CD4-positive, alpha-beta T cell treated with Interleukin-15 for 1 hour (primary cell): ENCODE results near the gene TMEM201.
"Not testable (repeated sequence)": the region's sequence is repeated elsewhere in the genome, so short reads cannot be mapped to it uniquely, and the experiment has no call there.

ENCODE experiments used
- DNase-seq: peaks from one replicate; pipeline ENCODE4 v3.0.0-alpha.2; 2020

TMEM201 gene

DNA sequence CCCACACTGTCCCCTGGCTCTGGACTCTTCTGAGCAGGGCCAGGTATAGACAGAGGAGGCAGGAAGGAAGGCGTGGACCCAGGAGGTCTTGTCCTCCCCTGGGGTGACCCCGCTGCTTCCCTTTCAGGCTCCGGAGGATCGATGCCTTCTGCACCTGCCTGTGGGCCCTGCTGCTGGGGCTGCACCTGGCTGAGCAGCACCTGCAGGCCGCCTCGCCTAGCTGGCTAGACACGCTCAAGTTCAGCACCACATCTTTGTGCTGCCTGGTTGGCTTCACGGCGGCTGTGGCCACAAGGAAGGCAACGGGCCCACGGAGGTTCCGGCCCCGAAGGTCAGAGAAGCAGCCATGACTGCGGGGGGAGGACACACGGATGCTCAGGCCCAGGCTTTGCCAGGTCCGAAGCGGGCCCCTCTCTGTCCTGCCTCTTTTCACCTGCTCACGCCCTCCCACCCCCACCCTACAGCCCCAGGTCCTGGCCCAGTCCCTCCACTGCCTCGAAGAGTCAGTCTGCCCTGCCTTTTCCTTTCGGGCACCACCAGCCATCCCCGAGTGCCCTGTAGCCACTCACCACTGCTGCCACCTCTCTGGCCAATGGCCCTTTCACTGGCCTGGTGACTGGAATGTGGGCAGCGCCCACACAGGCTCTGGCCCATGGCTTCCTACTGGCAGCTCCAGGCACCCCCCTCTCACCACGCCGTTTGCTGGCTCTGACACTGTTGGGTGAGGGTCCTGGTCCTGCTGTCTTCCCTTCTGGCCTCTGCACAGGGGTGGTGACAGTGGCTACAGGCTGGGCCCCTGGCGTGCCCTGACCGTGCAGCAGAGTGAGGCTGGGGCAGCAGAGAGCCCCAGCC, 13.5 kb downstream of the TMEM201 start:
- no peak for DNase-seq

DNA sequence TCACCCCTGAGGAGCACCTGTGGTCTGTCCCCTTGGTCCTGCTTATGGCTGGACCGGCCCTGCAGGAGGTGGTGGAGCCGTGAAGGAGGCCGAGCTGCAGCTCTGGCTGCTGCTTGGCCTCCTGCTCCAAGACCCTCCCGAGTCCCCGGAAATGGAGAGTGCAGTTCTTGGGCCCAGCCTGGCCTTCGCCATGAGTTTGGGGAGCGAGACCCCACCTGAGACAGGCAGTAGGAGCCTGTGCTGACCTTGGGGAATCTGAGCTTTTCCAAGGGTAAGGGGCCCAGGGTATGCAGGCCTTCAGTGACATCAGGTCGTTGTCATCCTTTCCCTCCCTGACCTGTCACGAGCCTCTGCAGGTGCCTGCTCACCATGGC, 14.1 kb downstream of the TMEM201 start:
- no peak for DNase-seq

- DNase-seq, result no peak
These were observed 14.6 kb downstream of the TMEM201 start for GRCh38 chr1:9603307-9603706.

DNA sequence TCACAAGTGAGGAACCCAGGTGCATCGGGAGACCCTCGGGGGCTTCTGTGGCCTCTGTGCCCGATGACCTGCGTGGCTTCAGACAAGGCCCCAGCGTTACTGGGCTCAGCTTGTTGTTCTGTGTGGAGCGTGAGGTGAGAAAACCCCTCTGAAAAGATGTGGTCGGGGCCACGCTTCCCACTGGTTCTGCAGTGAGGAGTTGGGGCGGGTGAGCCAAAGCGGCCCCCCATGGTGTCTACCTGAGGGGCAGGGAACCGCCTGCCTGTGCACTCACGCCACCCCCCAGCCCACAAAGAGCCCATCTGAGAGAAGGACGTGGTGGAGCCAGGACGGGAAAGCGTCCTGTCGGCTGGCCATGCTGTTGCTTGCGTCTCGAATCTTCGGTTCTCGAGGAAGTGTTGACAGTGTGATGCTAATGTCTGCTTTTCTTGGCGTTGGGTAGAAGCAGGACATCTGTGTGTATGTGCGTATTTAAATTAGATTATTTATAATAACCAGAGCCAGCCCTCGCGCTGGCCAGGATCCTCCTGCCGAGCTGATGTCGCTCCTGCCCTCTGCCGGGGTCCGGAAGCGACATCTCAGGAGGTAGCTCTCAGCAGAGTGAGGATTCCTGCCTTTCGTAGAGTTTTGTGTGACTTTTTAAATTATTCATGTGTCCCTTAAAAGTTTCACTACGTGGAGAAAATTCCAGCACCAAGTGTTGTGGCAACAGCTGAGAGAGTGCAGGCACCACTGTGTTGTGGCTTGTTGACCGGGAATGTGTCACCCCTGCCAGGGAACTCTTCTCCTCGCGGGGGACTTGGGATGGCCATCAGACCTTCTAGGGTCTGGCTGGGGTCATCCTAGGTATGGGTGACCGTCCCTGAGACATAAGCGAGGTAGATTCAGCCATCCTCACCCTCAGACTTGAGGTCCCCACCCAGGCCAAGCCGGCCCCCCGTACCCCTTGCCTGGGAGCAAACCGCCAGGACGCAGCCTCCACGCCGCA, 15.3 kb downstream of the TMEM201 start:
- DNase-seq, result no peak

DNA sequence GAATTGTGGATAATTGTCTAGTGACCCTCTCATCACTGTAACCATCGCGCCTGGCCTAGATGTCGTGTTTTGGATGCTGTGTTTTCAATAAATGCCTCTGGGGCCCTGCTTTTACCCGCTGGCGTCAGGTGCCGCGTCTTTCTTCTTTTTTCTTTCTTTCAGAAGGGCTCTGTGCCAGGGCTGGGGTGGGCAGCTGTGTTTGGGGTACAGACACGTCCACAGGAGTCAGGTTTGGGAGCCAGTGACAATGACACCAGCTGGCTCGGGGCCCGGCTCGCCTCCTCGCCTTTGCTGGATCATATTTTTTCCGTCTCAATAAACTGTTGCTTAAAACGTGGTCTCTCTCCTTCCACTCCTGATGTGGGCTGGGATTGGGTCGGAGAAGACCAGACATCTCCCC, 16.1 kb downstream of the TMEM201 start:
- no peak for DNase-seq

DNA sequence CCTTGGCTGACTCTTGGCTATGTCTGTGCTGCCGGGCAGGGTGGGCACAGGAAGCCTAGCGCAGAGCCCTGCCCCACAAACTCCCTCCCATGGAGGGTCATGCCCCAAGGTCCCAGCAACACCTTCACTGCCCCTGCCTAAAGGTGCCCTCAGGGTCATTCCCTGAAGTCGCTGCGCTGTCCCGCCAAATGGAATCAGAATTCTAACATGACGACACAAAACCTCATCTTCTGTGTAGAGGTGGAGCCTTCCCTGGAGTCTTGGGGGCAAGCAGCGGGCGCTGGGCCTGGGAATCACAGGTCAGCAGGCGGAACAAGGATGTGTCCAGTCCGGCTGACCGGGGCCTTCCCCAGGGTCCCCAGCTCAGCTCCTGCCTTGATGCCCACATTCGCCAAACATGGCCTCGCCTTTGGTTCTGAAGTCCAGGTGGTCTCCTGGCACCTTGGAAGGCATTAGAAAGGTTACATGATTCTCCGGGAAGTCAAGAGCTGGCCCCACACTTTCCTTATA, 17.3 kb downstream of the TMEM201 start:
- DNase-seq, result no peak

DNA sequence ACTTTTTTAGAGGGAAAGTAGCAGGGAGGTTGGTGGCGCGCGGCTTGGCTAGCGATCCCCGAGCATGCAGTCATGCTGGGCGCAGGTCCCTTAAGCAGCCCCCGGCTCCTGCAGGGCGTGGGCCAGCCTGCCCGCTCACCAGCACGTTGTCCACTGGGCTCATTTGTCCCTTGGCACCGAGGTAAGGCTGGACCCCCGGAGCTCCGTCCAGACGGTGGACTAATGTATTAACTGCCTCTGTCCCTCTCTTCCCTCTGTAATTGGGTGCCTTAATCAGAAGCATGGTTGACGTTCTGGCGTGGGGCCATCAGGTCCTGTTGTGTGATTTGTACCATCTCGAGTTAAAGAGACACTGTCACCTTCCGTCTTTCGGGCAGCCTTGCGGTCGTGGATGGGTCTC, 17.7 kb downstream of the TMEM201 start:
- DNase-seq, result no peak

GRCh38 chr1:9606948-9607347, 18.2 kb downstream of the TMEM201 start:
- DNase-seq, result no peak

DNA sequence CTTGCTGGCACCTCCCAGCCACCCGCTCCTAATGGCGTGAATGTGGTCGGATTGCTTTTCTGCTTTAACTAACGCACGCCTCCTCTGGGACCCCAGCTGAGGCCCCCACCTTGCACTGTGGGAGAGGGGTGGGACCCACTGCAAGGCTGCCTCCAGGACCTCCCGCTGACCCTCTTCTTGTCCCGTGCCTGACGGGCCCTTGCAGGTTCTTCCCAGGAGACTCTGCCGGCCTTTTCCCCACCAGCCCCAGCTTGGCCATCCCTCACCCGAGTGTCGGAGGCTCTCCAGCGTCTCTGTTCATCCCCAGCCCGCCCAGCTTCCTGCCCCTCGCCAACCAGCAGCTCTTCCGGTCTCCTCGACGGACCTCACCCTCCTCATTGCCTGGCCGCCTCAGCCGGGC, 18.6 kb downstream of the TMEM201 start:
- DNase-seq, result no peak

- DNase-seq, result no peak
These were observed 21.3 kb downstream of the TMEM201 start for GRCh38 chr1:9609998-9610397.

DNA sequence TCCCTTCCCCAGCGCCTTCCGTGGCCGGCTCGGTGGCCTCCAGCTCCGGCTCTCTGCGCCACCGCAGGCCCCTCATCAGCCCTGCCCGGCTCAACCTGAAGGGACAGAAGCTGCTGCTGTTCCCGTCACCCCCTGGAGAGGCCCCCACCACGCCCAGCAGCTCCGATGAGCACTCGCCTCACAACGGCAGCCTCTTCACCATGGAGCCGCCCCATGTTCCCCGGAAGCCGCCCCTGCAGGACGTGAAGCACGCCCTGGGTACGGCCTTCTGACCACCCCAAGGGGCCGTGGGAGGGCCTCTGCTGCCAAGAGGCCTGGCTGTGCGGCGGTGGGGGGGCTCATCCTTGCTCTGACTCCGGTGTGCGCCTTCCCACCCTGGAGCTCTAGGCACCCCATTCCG, 21.8 kb downstream of the TMEM201 start:
- no peak for DNase-seq

GRCh38 chr1:9611716-9612115, 23.0 kb downstream of the TMEM201 start:
- DNase-seq, result no peak

GRCh38 chr1:9612162-9612845, 23.6 kb downstream of the TMEM201 start:
- DNase-seq, result no peak

- no peak for DNase-seq
These were observed 24.3 kb downstream of the TMEM201 start for GRCh38 chr1:9612871-9613624.

GRCh38 chr1:9613625-9614299, 25.1 kb downstream of the TMEM201 start:
- no peak for DNase-seq

- peak; percentile 53 for DNase-seq
These were observed 26.8 kb downstream of the TMEM201 start for GRCh38 chr1:9615316-9616063.

DNA sequence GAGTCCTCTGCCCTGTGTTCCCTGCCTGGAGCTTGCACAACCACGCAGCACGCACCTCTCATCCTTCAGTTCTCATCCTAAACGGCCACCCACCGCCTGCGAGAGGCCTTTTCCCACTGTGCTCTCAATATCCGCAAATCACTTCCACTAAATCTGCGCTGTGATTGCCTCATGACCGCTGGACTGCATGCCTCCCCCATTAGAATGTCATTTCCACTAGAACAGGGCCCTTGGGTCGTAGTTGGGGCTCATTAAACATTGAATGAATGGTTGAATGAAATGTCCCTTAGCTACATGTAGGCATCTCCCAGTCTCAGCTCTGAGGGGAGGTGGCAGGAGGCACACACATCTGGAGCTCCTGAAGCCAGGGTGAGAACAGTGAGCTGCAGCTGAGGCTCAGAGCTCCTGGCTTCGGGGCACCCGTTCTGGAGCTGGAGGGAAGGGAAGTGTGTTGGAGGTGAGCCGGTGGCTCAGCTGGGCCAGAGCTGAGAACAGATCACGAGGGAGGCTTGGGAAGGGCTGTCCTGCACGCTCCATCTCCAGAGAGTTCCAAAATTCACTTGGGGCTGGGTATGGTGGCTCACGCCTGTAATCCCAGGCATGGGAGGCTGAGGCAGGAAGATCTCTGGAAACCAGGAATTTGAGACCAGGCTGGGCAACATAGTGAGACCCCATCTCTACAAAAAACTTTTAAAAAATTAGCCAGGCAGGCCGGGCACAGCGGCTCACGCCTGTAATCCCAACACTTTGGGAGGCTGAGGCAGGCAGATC, 30.4 kb downstream of the TMEM201 start:
- no peak for DNase-seq

GRCh38 chr1:9621032-9621431, 32.3 kb downstream of the TMEM201 start:
- DNase-seq, result no peak

DNA sequence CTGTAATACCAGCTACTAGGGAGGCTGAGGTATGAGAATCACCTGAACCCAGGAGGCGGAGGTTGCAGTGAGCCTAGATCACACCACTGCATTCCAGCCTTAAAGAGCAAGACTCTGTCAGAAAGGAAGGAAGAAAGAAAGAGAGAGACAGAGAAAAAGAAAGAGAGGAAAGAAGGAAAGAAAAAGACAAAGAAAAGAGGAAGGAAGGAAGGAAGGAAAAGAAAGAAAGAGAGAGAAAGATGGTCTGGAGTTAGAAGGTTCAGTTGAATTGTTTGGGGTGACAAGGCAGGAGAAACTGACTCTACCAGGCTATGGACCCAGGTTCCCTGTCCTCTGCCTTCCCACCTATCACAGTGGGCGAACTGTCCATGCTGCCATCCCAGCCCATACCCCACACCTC, 35.4 kb downstream of the TMEM201 start:
- no peak for DNase-seq

DNA sequence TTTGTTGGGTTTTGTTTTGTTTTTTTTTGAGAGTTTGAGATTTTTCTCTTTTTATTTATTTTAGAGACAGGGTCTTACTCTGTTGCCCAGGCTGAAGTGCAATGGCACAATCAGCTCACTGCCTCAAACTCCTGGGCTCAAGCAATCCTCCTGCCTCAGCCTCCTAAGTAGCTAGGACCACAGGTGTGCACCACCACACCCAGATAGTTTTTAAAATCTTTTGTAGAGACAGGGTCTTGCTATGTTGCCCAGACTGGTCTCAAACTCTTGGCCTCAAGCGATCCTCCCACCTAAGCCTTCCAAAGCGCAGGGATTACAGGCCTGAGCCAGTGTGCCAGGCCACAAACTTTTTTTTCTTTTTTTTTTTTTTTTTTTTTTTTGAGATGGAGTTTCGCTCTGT, 36.3 kb downstream of the TMEM201 start:
- DNase-seq, result not testable (repeated sequence)
